GM18858 (cell line): Measurements from ENCODE around the gene PRKD2.
"Not testable (repeated sequence)": the region's sequence is repeated elsewhere in the genome, so short reads cannot be mapped to it uniquely, and the experiment has no call there.

Source experiments
- ATAC-seq: cut with Tn5 transposase; IDR thresholded peaks from one replicate; pipeline ENCODE4 v1.9.1; 2021; ENCODE audit not compliant: unreplicated experiment

Gene PRKD2

GRCh38 chr19:46712768-46713338 is 4.1 kb downstream of the PRKD2 start:
- not testable (repeated sequence) for ATAC-seq

GRCh38 chr19:46710687-46711086 is 6.2 kb downstream of the PRKD2 start:
- no peak for ATAC-seq

GRCh38 chr19:46704379-46705076 is 12.4 kb downstream of the PRKD2 start:
- no peak for ATAC-seq

- ATAC-seq = no peak
Measured at GRCh38 chr19:46700704-46701103, 16.2 kb downstream of the PRKD2 start.

GRCh38 chr19:46698395-46699321 is 18.3 kb downstream of the PRKD2 start:
- ATAC-seq = no peak

GRCh38 chr19:46697204-46697960 is 19.5 kb downstream of the PRKD2 start:
- no peak for ATAC-seq

GRCh38 chr19:46696866-46697203 is 20.1 kb downstream of the PRKD2 start:
- ATAC-seq = no peak

GRCh38 chr19:46696052-46696451 is 20.9 kb downstream of the PRKD2 start:
- ATAC-seq = no peak

GRCh38 chr19:46693760-46694159 is 23.2 kb downstream of the PRKD2 start:
- ATAC-seq = no peak

- no peak for ATAC-seq
Measured at GRCh38 chr19:46692918-46693722, 23.8 kb downstream of the PRKD2 start.

GRCh38 chr19:46691948-46692347 is 25.0 kb downstream of the PRKD2 start:
- ATAC-seq = no peak

GRCh38 chr19:46691104-46691503 is 25.8 kb downstream of the PRKD2 start:
- ATAC-seq = no peak

GRCh38 chr19:46689358-46689757 is 27.6 kb downstream of the PRKD2 start:
- no peak for ATAC-seq

- ATAC-seq = no peak
Measured at GRCh38 chr19:46687438-46688145, 29.3 kb downstream of the PRKD2 start.

- ATAC-seq = no peak
Measured at GRCh38 chr19:46685189-46685588, 31.7 kb downstream of the PRKD2 start.

GRCh38 chr19:46678110-46678732 is 38.7 kb downstream of the PRKD2 start:
- ATAC-seq = no peak

GRCh38 chr19:46674416-46675178 is 42.3 kb downstream of the PRKD2 start:
- no peak for ATAC-seq

- ATAC-seq = no peak
Measured at GRCh38 chr19:46670813-46671212, 46.1 kb downstream of the PRKD2 start.

GRCh38 chr19:46668662-46669061 is 48.3 kb downstream of the PRKD2 start:
- ATAC-seq = no peak
